H1 (cell line): ENCODE measurements around the gene PLP2. TPM values are rescaled to one million over a fixed set of nuclear protein-coding genes. Genes with fewer than 3 reads are reported as not detected.

ENCODE experiments used
- BRCA1 ChIP-seq: IDR thresholded peaks from 2 replicates; pipeline ENCODE4 v1.6.1; 2012; ENCODE audit warnings: low read depth, low read length, improper control_type of control experiment
- polyA plus RNA-seq, 7 experiments: library from polyadenylated mRNA; depleted of rRNA in 3 of 7; stranded (reverse) in 5 of 7; unstranded in 2 of 7; fragments of >200 nt in 5 of 7; fragments of 200-250 nt in 2 of 7; gene quantifications; 1 replicate in 5 of 7; 2 replicates in 1 of 7; 4 replicates in 1 of 7; pipeline versions ENCODE4 v1.2.1 to v1.2.3, GENCODE V29; 2011 to 2013; ENCODE audit warnings: missing spikeins in 2 of 7, mixed read lengths in 2 of 7
- total RNA-seq: library from RNA; stranded (reverse); fragmentation: NEBNext Ultra II Directional; extraction: Animal tissue kit (Norgen Biotek cat#: 25700); gene quantifications from 2 replicates; pipeline ENCODE4 v1.2.1, GENCODE V29; 2021

Gene PLP2
- total and polyA plus RNA-seq, 2 of the 8 experiments (the other 6 are each of a cell fraction or from before 2014, with no cell fraction given) = 10.3 to 23.4 TPM

- no peak for TF ChIP-seq BRCA1
- TF ChIP-seq, all 59 proteins: peak for 2
These were observed 21.1 kb downstream of the PLP2 start (continued) for GRCh38 chrX:49192722-49193328.
